DOHH2 (cell line): Measurements from ENCODE around the gene SMG5.

Experiments used
- EZH2phosphoT487 ChIP-seq: fragments of 200-600 bp; sonication (generic); IDR thresholded peaks from 2 replicates; pipeline ENCODE4 v1.6.1; 2017; ENCODE audit warnings: borderline replicate concordance, mild to moderate bottlenecking, antibody characterized with exemption, low read length, moderate library complexity, mixed read lengths
- TF ChIP-seq, protein P1 (sequence below): fragments of 200-600 bp; sonication (generic); IDR thresholded peaks from one replicate; pipeline ENCODE4 v1.5.1; 2014; ENCODE audit warnings: antibody characterized with exemption, mild to moderate bottlenecking, low read depth, low read length; ENCODE audit not compliant: poor library complexity, severe bottlenecking

DNA sequence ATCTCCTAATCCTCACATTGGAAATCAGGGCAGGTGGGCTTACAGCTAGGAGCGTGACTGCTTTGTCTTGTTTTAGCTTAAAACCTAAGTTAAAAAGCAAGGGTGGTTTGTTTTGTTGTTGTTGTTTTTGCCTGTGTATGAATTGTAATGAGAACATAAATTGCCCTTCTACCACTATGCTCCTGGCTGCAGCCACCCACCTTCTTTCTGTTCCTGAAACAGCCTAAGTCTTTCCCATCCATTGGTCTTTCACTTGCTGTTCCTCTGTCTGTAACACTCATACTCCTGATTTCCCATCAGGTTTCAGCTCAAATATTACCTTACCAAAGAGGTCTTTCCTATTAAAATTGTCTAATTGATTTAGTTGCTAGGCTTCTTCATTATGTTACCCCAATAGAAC lies 896 bp upstream of the SMG5 start:
- TF ChIP-seq, protein P1, sequence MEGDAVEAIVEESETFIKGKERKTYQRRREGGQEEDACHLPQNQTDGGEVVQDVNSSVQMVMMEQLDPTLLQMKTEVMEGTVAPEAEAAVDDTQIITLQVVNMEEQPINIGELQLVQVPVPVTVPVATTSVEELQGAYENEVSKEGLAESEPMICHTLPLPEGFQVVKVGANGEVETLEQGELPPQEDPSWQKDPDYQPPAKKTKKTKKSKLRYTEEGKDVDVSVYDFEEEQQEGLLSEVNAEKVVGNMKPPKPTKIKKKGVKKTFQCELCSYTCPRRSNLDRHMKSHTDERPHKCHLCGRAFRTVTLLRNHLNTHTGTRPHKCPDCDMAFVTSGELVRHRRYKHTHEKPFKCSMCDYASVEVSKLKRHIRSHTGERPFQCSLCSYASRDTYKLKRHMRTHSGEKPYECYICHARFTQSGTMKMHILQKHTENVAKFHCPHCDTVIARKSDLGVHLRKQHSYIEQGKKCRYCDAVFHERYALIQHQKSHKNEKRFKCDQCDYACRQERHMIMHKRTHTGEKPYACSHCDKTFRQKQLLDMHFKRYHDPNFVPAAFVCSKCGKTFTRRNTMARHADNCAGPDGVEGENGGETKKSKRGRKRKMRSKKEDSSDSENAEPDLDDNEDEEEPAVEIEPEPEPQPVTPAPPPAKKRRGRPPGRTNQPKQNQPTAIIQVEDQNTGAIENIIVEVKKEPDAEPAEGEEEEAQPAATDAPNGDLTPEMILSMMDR: no peak
- no peak for TF ChIP-seq EZH2phosphoT487
